ENCODE data around the gene GID4.

The GID4 gene

GRCh38 chr17:18004345-18004744 is 34.9 kb upstream of the GID4 start:
- Histone ChIP-seq H3K36me3 (peaks cover 0 to 49% (median 10%) of the 10 kb centered on the region in 3 donors), H3K27ac (no peak overlapping the region), H3K4me3 (no peak overlapping the region), H3K9me3 (no peaks in the 10 kb centered on the region), H3K4me1 (no peaks in the 10 kb centered on the region), H3K27me3 (no peaks in the 10 kb centered on the region)
- TF ChIP-seq CTCF (IDR thresholded peaks at IDR 0.05) = no peak
- intact Hi-C loops (cut with DNase I; ENCODE audit: low total_unique reads) = no loop called here
- DNase-seq = no peak

GRCh38 chr17:18004884-18005305 is 34.3 kb upstream of the GID4 start:
- Histone ChIP-seq H3K27ac (no peak overlapping the region), H3K36me3 (peaks cover 0 to 54% (median 14%) of the 10 kb centered on the region in 3 donors), H3K27me3 (no peaks in the 10 kb centered on the region), H3K9me3 (no peaks in the 10 kb centered on the region), H3K4me3 (no peak overlapping the region), H3K4me1 (no peaks in the 10 kb centered on the region)
- TF ChIP-seq CTCF (IDR thresholded peaks at IDR 0.05) = no peak
- DNase-seq = no peak
- intact Hi-C loops (cut with DNase I; ENCODE audit: low total_unique reads) = no loop called here

GRCh38 chr17:18005496-18005895 is 33.7 kb upstream of the GID4 start:
- Histone ChIP-seq H3K9me3 (no peaks in the 10 kb centered on the region), H3K36me3 (peaks cover 0 to 59% (median 14%) of the 10 kb centered on the region in 3 donors), H3K27me3 (no peaks in the 10 kb centered on the region), H3K4me3 (no peak overlapping the region), H3K4me1 (no peaks in the 10 kb centered on the region), H3K27ac (no peak overlapping the region)
- no peak for DNase-seq
- no peak for TF ChIP-seq CTCF (IDR thresholded peaks at IDR 0.05)
- intact Hi-C loops (cut with DNase I; ENCODE audit: low total_unique reads) = no loop called here

GRCh38 chr17:18006495-18007239 is 32.5 kb upstream of the GID4 start:
- peaks cover 2 to 70% (median 20%) of the 10 kb centered on the region in 3 donors for H3K36me3 ChIP-seq
- DNase-seq = no peak
- intact Hi-C loops (cut with DNase I; ENCODE audit: low total_unique reads) = no loop called here

GRCh38 chr17:18008496-18009268 is 30.5 kb upstream of the GID4 start:
- Histone ChIP-seq H3K27ac (no peak overlapping the region), H3K27me3 (no peaks in the 10 kb centered on the region), H3K36me3 (peaks cover 5 to 72% (median 23%) of the 10 kb centered on the region in 3 donors), H3K4me1 (no peaks in the 10 kb centered on the region), H3K9me3 (no peaks in the 10 kb centered on the region), H3K4me3 (no peak overlapping the region)
- no peak for DNase-seq
- intact Hi-C loops (cut with DNase I; ENCODE audit: low total_unique reads) = no loop called here
- no peak for TF ChIP-seq CTCF (IDR thresholded peaks at IDR 0.05)

More at GRCh38 chr17:18006495-18007239, 32.5 kb upstream of the GID4 start:
- Histone ChIP-seq H3K4me3 (no peak overlapping the region), H3K4me1 (no peaks in the 10 kb centered on the region), H3K27me3 (no peaks in the 10 kb centered on the region), H3K9me3 (no peaks in the 10 kb centered on the region), H3K27ac (no peak overlapping the region)
- TF ChIP-seq CTCF (IDR thresholded peaks at IDR 0.05) = no peak
